Stimulated activated CD8-positive, alpha-beta memory T cell treated with anti-CD3 and anti-CD28 coated beads, Interleukin-12 subunit alpha, Interleukin-12 subunit beta, amount 100 ng/mL, for 1 hour (primary cell): ENCODE measurements around the gene GRIK4.

Experiments used
- DNase-seq: peaks from one replicate; pipeline ENCODE4 v3.0.0-alpha.2; 2020; ENCODE audit warnings: low read depth

GRIK4 gene

DNA sequence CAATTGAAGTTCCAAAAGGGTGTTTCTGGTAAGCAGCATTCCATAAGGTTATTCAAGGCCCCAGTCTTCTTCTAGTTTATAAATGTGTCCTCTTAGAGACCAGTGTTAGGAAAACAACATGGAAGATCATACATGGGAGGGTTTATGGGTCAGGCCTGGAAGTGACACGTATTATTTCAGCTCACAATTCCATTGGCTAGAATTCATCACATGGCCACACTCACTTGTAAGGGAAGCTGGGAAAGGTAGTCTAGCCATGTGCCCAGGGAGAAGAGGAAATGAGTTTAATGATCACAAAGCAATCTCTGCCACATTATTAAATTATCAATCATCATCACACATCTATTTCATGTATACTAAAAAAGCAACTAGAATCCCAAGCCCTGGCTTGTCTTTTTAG, 330.6 kb downstream of the GRIK4 start:
- no peak for DNase-seq

DNA sequence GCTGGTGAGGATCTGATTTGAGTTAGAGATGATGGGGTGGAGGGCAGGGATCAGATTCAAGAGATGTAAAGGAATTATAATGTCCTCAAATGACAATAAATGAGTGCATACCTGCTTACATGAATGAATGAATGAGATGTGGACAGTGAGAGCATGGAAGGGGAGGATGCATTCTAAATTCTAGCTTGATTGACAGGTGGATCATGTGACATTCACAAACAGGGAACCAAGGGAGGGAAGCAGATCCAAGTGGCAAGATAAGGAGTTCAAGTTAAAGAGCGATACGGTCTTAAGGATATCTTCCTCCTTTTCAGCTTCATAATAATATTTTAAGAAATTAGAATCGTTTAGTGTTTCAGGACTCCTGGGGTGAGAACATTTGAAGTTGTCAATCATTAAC, 341.9 kb downstream of the GRIK4 start:
- no peak for DNase-seq

DNA sequence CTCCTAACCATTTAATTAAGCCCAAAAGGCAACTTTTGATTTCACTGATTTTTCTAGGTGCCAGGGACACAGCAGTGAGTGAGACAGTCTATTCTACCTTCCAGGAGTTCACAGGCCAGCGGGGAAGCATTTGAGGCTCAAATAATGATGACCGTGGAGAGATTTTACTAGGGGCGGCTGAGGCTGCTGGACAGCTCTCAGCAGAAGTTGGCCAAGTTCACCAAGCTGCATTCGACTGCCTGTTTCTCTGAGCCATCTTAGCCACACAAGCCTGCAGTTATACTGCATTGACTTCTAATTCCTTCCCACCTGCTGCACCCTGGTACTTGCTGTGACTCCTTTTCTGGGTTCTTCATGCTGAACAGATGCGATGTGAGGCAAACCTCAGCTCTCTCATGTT, 343.4 kb downstream of the GRIK4 start:
- DNase-seq: no peak

DNA sequence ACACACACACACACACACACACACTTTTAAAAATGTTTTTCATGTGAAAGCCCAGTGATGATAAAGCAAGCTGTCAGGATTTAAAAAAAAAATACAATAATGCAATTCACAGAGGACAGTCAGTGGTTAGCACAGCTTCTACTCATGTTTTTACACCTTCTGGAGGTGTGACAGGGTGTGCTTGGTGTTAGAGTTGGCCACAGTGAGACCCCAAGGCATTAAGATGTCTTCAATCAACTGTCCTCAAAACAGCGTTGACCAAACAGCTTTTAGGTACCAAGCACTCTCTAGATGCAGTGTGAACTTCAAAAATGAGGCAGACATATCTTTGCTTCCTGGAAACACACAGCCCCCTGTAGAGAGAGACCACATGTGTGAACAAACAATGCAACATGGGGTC, 346.0 kb downstream of the GRIK4 start:
- no peak for DNase-seq

DNA sequence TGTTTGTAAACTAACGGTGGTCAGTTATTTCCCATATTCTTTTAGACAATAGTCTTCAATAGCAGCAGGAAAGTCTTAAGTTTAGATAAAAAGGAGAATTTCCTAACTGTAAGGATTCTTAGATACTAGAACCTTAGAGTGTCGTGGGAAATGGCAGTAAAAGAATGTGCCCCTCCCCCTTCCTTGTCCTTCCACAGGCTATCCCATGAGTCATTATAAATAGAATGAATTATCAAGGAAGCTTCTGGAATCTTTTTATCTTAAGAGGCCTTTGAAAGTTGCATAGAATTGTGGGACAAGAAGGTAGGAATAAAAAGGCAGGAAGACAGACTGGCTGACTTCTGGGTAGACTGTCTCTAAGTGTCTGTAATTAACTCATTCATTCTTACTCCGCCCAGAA, 347.2 kb downstream of the GRIK4 start:
- no peak for DNase-seq

DNA sequence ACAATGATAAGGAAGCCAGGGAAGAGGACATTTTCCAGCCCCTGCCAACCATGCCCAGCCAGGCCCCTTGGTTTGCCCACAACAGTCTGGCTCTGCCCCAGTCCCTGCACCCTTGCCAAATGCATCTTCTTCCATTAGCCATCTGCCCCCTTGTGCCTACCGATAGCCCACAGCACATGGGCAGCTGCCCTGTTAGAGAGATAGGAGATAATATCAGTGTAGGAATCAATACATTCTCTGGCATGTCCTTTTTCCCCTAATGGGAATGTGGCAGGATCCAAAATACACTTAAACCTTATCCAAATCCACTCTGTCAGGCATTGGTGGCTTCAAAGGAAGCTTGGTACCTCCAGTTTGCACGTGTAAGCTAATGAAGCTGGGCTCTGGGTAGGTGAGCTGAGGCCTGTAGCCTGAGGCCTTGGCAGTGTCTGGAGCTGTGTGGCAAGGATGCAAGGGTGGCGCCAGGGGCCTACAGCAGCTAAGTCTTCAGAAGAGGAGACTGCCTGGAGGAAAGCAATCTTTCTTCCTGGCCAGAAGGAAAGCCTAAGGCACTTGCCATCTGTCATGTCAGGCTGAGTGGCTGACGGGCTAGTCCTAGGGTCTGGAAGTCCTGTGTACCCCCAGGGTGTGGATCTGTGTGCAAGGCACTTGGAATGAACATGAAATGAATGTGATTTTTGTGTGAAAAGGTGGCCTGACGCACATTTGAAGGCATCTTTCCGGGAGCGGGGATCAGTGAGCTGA, 348.2 kb downstream of the GRIK4 start:
- no peak for DNase-seq

DNA sequence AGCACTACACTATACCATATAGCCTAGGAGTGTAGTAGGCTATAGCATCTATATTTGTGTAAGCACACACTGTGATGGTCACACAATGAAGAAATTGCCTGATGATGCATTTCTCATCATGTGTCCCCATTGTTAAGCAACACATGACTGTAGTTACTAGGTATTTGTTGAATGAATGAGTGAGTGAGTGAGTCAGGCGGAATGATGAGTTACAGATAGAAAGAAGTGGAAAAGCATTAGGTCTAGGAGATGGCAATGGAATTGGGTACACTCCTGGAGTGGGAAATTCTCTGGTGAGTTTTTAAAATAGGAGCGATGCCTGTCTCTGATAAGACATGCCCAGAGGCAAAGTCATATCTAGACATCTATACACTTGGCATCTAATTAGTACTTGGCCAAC, 351.8 kb downstream of the GRIK4 start:
- no peak for DNase-seq

DNA sequence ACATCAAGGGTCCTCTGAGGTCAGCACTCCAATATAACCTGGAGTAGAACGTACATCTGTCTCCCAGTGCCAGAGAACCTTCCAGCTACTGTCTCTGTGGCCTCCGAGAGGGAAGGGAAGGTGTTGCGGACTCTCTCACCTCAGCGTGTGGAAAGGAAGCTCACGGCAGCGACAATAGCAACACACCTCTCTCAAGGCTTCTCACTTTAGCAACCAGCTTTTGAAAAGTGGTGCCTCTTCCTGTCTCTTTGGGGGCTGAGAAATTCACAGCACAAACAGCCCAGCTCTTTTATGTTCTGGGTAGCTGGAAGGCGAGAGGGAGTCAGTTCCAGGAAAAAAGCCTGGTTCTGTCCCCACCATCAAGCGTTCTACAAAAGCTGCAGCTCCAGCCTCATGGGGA, 355.5 kb downstream of the GRIK4 start:
- no peak for DNase-seq

DNA sequence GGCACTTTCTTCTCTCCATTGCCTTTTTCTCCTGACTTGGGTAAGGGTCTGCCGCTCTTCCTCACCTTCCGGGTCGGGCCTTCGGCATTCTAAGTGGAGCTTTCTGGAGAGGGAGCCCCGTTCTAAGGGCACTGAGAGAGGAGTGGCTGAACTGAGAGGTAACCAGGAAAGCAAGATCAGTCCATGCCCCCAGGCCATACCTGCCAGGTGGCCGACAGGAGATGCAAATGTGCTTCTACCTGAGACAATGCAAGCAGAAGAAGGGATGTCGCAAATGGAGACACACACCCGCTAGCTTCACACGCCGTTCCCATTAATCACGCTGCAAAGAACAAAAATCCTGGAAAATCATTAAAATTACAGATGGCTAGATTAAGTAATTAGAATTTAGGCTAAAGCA, 356.0 kb downstream of the GRIK4 start:
- DNase-seq: no peak

DNA sequence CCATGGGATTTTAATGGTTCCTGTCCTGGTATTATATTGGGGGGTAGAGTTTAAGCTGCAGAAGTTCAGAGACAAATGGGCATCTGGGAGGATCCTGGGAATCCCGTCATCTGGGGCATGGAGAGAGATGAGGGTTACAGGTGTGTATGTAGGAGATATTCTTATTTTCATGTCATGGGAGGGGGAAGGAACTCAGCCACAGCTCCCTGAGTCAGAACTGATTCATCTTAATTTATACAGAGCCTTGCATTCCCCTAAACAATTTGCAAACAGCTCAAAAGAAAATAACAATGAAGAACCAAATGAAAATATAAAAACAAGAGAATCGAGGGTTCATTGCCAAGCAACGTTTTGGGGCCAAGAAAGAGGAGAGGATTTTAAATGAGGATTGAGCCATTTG, 356.4 kb downstream of the GRIK4 start:
- no peak for DNase-seq

DNA sequence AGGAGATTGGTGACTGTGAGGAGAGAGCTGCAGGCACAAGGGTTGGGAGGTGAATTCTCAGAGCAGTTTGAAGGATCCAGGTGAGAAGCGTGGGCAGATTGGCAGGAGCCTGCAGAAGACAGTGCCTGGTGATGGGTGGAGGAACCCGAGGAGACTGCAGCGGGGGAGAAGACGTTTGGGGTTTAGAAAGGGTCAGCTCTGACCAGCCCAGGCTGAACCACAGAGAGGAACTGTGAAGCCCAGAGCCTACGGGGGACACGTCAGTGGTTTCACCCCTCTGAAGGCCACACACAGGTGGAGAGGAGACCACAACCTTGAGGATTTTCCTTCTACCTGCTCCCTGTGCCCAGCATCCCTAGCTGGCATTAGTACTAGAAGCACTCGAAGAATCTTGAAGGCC, 357.5 kb downstream of the GRIK4 start:
- no peak for DNase-seq

DNA sequence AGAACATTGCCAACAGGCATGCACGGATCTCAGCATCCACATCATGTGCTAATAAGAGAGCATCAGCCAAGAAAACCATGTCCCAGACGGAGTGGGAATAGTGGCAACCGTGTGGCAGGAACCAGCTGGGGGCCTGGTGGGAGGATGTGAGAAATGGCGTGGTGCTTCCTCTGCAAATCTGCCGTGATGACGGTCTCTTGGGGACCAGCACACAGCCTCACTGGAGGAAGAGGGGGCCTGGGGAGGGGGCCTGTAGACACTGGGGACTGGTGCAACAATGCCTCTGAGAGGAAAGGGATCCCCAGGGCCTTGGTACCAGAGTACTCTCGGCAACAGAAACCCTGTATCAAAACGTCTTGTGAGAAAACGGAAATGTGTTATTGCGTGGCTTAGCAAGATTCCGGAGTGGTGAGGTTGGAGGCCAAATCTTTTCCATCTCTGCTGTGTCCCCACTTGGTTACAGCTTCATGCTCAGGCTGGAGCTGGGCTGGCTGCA, 358.0 kb downstream of the GRIK4 start:
- DNase-seq: no peak

DNA sequence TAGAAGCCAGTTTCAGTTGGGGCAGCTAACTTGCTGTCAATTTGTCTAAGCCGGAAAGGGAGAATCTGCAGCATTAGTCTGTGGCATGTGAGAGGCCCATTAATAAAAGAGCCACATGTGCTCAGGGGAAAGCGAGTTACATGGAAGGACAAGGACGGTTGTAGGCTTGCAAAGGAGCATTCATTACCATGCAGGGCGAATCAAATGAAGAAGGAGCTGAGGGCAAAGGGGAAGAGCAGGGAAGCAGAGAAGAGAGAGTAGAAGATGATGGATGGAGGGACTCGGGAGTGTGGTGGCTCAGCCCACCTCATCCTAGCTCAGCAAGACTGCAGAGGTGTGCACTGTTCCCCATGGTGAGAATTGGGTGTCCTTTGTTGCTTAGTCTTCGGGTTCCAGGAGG, 359.6 kb downstream of the GRIK4 start:
- DNase-seq: no peak

DNA sequence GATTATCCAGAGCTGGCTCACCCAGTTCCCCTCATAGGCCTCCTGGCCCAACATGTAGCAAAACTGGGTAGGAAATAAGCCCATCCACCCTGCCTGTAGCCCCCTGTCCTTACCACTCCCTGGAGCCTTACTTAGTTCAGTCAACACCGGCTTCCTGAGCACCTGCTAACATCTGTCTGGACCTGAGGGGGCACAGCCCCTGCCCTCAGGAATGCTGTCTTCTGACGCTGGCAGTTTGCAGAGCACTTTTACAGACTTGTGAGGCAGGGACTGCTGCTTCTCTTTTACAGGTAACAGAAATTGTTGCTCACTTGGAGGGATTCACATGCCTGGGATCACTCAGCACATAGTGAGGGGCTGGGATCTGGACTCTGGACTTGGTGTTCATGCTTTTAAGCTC, 360.4 kb downstream of the GRIK4 start:
- no peak for DNase-seq

DNA sequence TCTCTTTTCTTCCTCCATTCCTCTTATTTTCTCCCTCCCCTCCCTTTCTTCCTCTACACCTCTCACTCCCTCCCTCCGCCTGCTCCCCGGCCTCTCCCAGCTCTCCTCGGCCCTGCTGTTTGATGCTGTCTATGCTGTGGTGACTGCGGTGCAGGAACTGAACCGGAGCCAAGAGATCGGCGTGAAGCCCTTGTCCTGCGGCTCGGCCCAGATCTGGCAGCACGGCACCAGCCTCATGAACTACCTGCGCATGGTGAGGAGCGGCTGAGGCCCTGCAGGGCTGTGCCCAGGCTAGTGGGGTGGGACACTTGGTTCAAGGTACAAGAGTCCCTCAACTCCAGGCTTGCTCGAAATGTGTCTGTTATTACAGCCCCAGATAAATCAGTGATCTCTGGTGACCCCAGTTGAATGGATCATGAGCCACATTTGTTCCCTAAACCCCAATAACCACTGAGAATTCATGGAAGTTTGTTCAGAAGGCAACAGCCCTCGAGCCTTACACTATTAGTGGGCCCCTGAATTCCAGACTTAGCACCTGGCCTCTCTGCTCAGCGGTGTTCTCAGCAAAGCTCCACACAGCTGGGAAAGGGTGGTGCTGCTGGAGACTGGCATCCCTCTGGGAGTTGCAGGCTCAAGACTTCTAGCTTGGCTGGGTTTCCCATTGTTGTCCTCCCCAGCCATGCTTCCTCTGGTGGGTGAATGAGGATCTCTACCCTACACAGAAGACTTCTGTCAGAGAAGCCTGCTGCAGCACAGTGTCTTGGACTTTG, 362.6 kb downstream of the GRIK4 start:
- DNase-seq: no peak

DNA sequence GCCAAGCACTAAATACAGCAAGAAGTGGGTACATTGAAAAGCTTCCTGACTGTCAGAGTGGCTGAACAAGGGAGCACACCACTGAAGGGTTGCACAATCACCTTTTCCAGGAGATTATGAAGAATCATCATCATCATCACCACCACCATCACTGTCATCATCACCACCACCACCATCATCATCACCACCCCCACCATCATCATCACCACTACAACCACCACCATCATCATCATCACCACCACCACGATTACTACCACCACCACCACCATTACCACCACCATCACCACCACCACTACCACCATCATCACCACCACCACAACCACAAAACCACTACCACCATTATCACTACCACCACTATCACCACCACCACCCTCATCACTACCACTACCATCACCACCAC, 364.4 kb downstream of the GRIK4 start:
- no peak for DNase-seq

DNA sequence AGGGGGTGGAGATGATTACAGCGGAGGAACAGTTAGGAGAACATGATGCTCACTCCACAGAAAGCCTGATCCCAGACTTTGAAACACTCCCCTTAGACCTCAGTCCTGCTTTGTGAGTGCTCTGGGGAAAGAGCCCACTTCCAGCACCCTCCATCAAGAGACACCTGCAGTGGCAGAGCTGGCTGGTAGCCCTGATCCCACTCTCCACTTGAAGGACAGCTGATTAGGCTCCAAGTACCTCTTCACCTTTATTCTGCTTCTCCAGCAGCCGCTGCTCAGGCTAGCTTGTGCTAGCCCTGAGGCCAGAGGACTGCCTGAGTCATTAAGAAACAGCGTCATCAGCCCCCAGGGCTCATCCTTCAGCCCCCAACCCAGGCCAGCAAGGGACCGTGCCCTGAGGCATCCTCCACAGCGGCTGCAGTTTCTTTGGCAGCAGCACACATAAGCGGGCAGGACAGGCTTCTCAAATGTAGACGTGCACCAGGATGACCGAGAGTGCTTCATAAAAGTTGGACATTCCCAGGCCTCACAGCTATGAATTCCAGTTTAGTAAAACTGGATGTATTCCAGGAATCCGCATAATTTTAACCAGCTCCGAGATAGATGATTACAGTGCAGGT, 366.3 kb downstream of the GRIK4 start:
- no peak for DNase-seq

DNA sequence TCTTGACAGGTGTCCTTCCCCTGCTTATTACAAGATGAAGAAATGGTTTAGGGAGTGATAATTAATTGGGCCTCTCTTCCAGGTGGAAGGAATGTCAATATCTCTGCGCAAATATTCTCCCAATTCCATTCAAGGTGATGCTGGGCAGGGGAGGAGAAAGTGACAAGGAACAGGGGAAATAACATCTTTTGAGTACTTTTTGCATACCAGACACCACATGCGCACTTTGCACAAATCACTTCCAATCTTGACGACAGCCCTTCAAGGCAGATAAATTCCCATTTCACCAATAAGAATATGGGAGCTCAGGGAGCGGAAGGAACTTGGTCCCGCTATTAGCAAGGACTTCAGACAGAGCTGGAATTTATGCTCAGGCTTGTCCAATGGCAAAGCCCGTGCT, 367.2 kb downstream of the GRIK4 start:
- DNase-seq: no peak

DNA sequence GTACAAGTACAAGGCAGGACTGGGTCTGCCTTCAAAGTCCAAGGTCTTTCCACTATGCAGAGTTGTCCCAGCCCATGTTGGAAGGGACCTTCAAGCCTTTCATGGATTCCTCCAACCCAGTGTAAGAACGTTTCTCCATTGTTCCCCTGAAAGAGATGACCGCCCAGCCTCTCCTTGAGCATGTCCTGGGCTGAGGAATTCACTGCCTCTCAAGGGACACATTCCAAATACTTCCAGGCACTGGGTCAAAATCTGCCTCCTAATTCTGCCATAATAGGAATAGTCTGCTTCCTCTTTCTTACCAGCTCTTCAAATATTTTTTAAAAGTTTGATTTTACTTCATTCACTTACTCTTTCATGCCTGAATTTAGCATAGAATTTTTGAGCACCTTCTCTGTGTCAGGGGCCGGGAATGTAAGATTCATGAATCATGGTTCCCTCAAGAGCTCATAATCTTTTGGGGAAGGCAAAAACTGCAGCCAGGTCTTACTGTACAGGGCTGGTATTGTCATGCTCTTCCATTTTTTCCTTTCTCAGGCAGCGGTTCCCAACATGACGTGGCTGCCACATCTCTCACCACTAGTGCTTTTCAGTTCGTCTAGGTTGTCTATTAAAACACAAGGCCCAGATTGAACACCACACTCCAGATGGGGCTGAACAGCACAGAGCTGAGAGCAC, 369.1 kb downstream of the GRIK4 start:
- no peak for DNase-seq

DNA sequence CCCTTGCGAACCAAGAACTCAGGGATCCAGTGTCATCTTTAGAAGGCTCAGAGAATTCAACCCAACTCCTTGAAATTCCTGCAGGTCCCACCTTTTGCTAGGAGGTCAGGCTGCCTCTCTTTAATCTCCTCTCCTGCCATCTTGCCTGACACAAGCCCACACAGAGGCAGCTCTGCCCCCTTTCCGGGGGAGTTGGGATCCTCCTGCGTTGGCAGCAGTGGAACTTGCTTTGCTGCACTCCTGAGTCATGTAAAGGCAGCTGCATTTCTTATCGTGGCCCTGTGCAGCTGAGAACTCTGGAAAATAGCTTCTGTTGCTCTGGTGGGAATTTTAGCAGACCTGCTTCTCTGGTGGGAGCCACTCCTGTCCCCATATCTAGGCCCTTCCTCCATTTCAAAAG, 370.0 kb downstream of the GRIK4 start:
- no peak for DNase-seq

DNA sequence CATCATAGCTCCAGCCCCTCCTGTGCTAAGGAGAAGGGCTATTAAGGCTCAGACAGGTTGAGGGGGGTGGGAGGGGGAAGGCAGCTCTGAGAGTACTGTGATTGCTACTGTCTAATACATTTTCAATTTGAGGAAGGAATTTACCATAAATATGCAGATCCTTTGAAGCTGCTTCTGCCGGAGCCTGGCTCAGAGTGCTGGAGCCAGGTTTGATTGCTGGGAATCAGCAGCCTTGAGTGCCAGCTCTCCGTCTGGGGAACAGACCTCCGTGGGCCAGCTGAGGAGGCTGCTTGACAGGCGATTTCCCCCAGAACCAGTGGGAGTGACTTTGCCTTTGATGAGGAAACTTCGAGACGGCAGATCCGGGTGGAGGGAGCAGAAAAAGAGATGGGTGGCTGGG, 370.6 kb downstream of the GRIK4 start:
- no peak for DNase-seq

DNA sequence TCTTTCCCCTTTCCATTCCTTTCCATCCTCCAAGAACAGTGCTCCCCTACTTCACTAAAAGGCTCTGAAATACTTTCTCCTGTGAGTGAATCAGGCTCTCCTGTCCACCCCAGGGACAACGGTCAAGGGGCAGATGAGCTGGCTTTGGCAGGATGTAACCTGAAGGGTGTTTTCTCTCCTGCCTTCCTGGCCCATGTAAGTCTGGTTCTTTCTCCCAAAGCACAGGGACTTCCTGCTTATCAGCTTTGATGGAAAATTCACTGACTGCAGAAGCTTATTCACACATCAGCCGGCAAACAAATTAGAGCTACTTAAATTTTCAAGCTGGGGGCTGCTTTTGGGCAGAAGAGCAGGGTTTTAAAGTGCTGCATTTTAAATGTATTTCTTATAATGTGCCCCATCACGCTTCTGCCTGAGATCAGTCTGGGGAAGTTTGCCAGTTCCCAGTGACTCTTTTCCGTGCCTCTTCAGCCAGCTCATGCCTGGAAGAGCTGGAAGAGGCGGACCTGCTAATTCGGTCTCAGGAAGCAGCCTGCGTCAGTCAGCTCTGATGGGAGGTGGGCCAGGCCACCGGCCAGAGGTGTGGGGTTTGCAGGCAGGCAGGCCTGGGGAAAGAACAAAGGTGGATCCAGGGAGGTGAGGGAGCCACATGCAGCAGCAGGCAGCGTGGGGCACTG, 372.0 kb downstream of the GRIK4 start:
- no peak for DNase-seq
